ENCODE results near the gene MTFP1. TPM values are rescaled to one million over a fixed set of nuclear protein-coding genes. Genes with fewer than 3 reads are reported as not detected.

The MTFP1 gene
- total and polyA plus RNA-seq, 9 donors, result 1.7 to 10.9 (median 6.3) TPM

DNA sequence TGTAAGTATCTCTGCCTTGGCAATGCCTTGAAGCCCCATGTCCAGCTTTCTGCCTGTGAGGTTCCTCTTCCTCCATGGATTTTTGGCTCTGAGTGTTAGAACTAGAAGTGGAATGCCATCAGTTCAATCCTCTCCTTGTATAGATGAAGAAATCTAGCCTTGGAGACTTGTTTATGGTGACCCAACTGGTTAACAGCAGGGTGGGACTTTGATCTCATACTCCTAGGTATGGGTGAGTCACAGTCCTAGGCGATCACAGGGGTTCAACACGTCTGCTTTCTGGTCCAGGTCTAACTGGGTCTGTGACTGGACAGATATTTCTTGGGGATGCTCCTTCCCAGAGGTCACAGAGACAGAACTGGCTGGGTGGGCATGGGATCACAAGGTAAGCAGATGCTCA, 9.2 kb upstream of the MTFP1 start:
- no peaks in the 10 kb centered on the region for H3K9me3 ChIP-seq
- H3K36me3 ChIP-seq, result no peaks in the 10 kb centered on the region
- no peaks in the 10 kb centered on the region for H3K4me1 ChIP-seq (ENCODE audit: insufficient read depth)
- no peak overlapping the region for H3K4me3 ChIP-seq
- intact Hi-C loops (cut with DNase I), result no loop called here
- H3K27me3 ChIP-seq, result no peaks in the 10 kb centered on the region
- H3K27ac ChIP-seq, result no peak overlapping the region
- WGBS, 3 donors, result 75 to 79% (median 77%) methylated on average over 2 of the region's 2 CpGs
- no peak for TF ChIP-seq EP300 (IDR thresholded peaks at IDR 0.05)
- DNase-seq, result no peak

GRCh38 chr22:30416837-30417236, 8.7 kb upstream of the MTFP1 start:
- no peak for DNase-seq
- intact Hi-C loops (cut with DNase I), result no loop called here
- Histone ChIP-seq H3K27ac (no peak overlapping the region), H3K9me3 (no peaks in the 10 kb centered on the region), H3K36me3 (no peaks in the 10 kb centered on the region), H3K4me3 (no peak overlapping the region), H3K4me1 (ENCODE audit: insufficient read depth) (peaks cover under 1% of the 10 kb centered on the region), H3K27me3 (no peaks in the 10 kb centered on the region)
- TF ChIP-seq POLR2A (IDR thresholded peaks at IDR 0.05), result no peak
- TF ChIP-seq CTCF (IDR thresholded peaks at IDR 0.05), result no peak
- TF ChIP-seq EP300 (IDR thresholded peaks at IDR 0.05), result no peak
- 68 to 70% (median 69%) methylated on average over 1 of the region's 1 CpG for WGBS, 3 donors

DNA sequence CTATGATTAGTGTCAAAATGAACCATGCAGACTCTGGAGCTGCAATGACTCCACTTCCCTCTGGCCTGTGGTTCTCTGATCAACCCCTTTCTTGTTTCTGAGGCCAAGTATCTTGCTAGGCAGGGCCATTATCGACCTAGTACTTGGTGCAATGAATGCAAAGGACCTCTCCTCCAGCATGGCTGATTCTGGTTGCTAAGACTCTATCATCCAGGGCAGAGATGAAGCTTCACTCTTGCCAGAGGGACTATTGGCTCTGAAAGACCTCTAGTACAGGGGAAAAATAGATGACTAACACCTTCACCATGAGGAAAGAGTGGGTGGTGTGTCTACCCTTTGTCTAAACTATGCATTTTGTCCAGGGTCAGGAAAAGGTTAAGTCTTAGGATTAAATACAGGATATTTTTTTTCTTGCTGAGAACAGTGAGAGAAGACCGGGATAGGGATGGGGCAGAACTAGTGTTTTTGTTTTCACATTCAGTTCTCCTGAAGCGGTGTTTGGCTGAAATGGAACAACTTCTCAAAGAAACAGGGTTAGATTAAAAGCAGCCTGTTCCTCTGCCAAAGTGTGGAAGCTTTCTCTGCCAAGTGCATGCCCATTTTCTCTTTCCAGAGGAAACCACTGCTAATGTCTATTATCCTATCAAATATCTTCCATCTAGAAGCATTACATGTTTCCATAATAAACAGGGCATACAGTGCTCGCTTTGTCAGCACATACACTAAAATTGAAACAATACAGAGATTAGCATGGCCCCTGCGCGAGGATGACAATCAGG, 5.0 kb upstream of the MTFP1 start:
- no peak for DNase-seq
- Histone ChIP-seq H3K4me1 (ENCODE audit: insufficient read depth) (peaks cover 6% of the 10 kb centered on the region), H3K27me3 (no peaks in the 10 kb centered on the region), H3K36me3 (no peaks in the 10 kb centered on the region), H3K9me3 (no peaks in the 10 kb centered on the region), H3K27ac (no peak overlapping the region), H3K4me3 (no peak overlapping the region)
- WGBS, 3 donors, result 50 to 60% (median 54%) methylated on average over 6 of the region's 6 CpGs
- TF ChIP-seq EP300 (IDR thresholded peaks at IDR 0.05) (no peak), CTCF (IDR thresholded peaks at IDR 0.05) (no peak), POLR2A (IDR thresholded peaks at IDR 0.05) (no peak)
- intact Hi-C loops (cut with DNase I), result loop anchor here in 1 of 4 donors (10.0 kb wide), 1 partner anchor 174 kb away; the partner anchor contains the start of gene PES1

DNA sequence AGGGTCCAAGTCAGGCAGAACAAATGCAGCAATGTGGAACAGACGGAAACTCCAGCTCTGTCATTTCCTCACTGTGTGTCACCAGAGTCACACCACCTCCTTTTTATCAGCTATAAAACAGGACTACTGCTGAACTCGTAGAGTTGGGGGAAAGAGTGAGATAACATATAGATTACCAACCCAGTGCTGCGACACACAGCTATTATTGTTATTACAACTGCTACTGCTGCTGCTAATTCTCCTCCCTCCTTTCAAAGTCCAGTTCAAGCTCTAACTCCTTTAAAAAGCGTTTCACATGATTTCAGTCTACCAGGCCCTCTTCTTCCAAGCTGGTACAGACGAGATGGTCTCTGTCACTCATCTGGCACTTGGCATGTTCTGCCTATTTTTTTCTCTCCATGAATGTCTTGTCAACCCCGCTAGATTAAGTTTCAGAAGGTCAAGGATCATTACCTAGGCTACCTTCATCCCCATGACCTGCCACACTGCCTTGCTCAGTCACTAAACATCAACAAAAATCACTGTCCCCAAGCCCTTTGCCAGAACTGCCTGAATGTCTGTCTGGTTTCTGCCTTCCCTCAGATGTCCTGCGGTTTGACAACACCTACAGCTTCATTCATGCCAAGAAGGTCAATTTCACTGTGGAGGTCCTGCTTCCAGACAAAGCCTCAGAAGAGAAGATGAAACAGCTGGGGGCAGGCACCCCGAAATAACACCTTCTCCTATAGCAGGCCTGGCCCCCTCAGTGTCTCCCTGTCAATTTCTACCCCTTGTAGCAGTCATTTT, 3.7 kb upstream of the MTFP1 start:
- Histone ChIP-seq H3K27me3 (no peaks in the 10 kb centered on the region), H3K4me1 (ENCODE audit: insufficient read depth) (peaks cover 6% of the 10 kb centered on the region), H3K36me3 (no peaks in the 10 kb centered on the region), H3K4me3 (no peak overlapping the region), H3K9me3 (no peaks in the 10 kb centered on the region), H3K27ac (peak overlapping the region; percentile 79 to 97)
- WGBS, 3 donors, result 80 to 85% (median 80%) methylated on average over 8 of the region's 8 CpGs
- intact Hi-C loops (cut with DNase I), result loop anchor here in 1 of 4 donors (10.0 kb wide), 1 partner anchor 173 kb away; the partner anchor contains the start of gene PES1
- TF ChIP-seq EP300 (IDR thresholded peaks at IDR 0.05) (no peak), POLR2A (IDR thresholded peaks at IDR 0.05) (no peak), CTCF (IDR thresholded peaks at IDR 0.05) (no peak)
- DNase-seq, result no peak
